Myocyte (in vitro differentiated cells): ENCODE measurements around the gene PLCB1. TPM values are rescaled to one million over a fixed set of nuclear protein-coding genes. Genes with fewer than 3 reads are reported as not detected.
"Not testable (repeated sequence)": the region's sequence is repeated elsewhere in the genome, so short reads cannot be mapped to it uniquely, and the experiment has no call there.

Source experiments
- DNase-seq: peaks from one replicate; pipeline ENCODE4 v3.0.0-alpha.2; 2012; ENCODE audit warnings: low read depth
- total RNA-seq: library from RNA; depleted of rRNA; stranded (reverse); fragments of >200 nt; gene quantifications from 2 replicates; pipeline ENCODE4 v1.2.3, GENCODE V29; 2014

Gene PLCB1
- total RNA-seq, 1 donor from 2014 or later: 0.29 TPM

GRCh38 chr20:8805737-8806442, 673.8 kb downstream of the PLCB1 start:
- no peak for DNase-seq

DNA sequence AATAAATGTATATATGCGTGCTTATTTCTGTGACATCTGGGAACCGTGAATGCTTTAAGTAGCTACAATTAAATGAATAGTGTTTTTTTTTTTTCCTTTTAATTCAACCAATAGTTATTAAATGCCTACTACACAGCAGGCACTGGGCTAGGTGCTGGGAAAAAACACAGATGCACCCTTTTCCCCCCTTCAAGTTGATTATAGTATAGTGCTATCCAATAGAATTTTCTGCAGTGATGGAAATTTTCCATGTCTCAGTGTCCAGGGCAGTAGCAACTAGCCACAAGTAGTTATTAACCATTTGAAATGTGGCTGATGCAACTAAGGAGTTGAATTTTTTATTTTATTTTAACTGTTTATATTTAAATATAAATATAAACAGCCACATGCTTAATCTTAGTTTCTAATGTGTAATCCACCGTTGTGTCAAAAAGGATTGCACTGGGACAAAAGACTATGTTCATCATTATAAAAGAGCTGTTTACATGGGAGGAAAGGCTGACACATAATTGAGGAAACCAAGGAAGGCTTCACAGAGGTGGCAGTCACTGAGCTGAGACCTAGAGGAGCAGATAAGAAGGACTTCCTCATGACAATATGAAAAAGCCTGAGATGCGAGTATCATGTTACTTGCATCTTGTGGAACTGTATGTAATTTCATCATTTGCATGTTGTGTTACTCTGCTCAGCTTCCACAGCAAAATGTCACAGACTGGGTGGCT, 675.6 kb downstream of the PLCB1 start:
- DNase-seq: no peak

DNA sequence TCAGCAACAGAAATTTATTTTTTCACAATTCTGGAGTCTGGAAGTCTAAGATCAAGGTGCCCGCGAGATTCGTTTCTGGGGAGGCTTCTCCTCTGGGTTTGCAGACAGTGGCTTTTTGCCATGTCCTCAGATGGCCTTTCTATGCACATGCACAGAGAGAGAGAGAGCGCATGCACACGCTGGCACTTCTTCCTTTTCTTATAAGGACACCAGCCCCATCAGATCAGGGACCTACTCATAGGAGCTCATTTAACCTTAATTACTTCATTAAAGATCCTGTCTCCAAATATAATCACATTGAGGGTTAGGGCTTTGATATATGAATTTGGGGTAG, 676.1 kb downstream of the PLCB1 start:
- no peak for DNase-seq

DNA sequence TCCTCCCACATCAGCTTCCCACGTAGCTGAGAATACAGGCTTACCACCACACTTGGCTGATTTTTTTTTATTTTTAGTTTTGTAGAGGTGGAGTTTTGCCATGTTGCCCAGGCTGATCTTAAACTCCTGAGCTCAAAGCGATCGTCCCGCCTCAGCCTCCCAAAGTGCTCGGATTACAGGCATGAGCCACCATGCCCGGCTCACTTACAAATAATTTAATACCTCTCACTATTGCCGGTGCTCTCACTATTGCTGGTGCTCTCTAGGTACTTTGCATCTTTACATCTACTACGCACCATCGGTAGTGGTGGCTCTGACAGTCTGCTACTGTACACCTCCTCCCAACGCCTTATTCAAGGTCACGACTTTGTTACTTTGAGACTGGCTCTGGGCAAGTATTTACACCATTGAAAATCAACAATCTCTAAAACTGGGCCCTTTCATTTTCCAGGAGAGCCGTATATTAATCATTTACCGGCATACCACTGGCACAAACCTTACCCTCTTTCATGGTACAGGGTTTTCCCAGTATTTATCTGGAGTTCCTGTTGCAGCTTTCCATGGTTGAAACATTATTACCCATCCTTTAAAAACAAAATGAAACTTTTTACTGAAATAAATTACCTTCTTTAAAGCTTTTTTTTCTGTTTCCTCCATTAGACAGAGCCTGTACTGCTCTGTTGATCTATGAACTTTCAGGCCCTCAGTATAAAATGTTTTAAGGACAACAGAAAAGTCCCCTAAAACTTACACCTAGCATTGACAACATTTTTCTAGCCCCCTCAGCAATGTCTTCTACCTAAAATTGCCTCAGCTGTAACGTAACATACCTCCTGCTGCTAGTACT, 677.3 kb downstream of the PLCB1 start:
- no peak for DNase-seq

GRCh38 chr20:8811801-8812594, 679.9 kb downstream of the PLCB1 start:
- no peak for DNase-seq

DNA sequence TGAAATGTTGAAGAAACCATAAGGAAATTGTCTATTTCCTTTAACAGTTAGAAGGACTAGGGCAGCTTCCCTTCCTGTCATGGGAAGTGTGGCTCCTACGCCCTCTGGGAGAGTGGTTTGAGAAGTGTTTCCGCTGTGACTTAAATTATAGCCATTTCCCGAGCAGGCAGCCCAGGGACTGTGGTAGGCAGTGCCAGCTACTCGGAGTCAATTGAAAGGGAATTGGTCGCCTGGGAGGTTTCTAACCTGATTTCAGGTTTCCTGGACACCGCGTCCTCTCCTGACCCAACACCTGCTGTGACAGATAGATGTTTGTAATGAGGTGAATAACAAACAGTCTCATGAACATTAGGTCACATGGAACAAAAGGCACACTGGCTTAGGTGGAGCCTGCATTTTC, 680.8 kb downstream of the PLCB1 start:
- no peak for DNase-seq

DNA sequence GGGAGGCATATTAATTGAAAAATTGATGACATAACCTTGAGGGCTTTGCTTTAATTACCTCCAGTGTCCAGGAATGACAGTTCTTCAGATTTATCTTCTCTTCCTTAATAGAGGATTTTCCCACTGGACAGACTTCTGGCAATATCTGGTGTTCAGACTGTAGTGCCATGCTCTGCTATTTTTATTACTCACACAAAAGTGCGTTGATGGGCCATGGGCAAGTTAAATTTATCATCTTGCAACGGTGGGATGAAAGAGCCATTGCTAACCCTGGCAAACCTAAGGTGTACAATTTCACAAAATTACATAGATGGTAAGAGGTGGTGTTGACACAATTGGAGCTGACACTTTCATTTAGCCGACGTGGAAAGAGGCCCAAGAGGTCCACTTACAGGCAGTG, 683.1 kb downstream of the PLCB1 start:
- no peak for DNase-seq

DNA sequence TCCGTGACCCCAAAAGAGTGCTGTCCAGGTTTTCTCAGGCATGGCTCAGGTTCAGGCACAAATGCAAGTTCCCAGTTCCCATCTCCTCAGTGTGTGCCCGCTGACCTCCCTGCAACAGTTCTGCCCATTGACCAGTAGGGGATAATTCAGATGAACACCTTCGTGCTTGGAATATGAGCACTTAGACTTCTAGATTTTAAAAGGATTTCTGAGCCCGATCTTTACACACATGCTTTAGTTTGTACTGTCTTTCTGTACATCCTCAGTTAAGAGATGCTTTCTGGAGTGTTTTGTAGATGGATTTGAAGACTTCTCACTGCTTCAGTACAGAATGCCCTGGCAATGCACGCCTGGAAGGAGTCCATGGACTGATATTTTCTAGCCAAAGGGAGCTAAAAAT, 697.2 kb downstream of the PLCB1 start:
- no peak for DNase-seq

GRCh38 chr20:8834294-8834693, 702.2 kb downstream of the PLCB1 start:
- not testable (repeated sequence) for DNase-seq

DNA sequence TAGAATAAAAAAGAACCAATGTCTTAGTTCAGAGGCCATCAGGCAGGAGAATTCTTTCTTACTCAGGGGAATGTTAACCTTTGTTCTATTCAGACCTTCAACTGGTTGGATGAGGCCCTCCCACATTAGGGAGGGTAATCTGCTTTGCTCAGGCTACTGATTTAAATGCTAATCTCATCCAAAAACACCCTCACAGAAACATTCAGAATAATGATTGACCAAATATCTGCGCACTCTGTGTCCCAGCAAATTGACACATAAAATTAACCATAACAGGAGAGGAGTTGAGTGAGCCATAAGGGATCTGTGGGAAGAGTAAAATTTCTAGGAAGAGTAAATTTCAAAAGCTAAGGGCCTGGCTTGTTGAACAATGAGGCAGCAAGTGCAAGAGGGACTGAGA, 702.8 kb downstream of the PLCB1 start:
- DNase-seq: no peak

GRCh38 chr20:8837396-8837795, 705.3 kb downstream of the PLCB1 start:
- DNase-seq: peak; percentile 15

DNA sequence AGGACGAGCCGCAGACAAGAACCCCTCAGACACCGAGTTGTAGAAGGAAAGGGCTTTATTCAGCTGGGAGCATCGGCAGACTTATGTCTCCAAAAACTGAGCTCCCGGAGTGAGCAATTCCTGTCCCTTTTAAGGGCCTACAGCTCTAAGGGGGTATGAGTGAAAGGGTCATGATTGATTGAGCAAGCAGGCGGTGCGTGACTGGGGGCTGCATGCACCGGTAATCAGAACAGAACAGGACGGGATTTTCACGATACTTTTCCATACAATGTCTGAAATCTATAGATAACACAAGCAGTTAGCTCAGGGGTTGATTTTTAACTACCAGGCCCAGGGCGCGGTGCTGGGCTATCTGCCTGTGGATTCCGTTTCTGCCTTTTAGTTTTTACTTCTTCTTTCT, 710.5 kb downstream of the PLCB1 start:
- no peak for DNase-seq

- no peak for DNase-seq
Measured at GRCh38 chr20:8844179-8844578, 712.1 kb downstream of the PLCB1 start.

DNA sequence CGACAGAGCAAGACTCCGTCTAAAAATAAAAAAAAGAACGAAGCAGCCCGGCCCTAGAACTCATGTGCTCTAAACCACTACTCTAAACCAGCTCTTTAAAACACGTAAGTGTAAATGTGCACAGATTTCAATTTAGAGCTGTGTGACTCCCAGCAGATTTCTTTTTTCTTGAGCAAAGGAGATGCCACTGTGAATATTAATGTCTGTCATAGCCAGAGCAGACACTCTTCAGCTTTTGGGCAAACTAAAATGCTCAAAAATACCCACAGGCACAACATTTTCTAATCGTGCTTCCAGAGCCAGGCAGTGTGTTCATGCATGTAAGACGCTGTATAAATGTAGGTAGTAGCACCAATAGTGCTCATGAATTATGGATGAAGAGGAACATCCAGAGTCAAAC, 717.9 kb downstream of the PLCB1 start:
- DNase-seq: no peak

DNA sequence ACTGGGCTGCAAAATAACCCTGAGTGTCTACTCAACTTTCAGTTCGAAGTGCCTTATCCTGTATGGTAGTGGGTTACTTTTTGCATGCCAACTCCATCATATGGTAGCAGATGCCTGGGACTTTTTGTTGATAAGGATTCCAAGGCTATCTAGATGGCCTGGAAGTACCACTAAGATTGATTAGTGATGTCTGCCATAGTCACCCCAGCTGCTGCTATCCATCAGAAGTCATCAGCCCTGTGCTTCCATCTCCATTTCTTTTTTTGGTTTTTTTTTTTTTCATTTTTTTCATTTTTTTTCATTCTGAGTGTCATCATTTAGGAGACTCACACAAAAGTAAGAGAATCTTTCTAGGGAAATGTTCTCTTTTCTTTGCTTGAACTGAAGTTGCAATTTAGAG, 719.4 kb downstream of the PLCB1 start:
- DNase-seq: peak; percentile 76

GRCh38 chr20:8851919-8852318, 719.9 kb downstream of the PLCB1 start:
- DNase-seq: not testable (repeated sequence)

DNA sequence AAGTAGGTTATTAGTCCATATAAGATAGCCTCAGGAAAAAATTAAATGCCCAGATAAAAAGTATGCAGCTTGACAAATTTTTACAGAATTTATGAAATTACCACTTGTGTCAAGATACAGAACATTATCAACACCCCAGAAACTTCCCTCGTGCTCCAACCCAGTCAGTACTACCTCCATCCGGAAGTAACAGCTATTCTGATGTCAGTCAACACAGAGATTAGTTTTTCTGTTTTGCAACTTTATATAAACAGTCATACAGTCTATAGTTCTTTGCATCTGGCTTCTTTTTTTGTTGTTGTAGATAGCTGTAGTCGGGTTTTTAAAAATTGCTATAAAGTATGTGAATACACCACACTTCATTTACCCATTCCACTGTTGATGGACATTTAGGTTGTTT, 721.1 kb downstream of the PLCB1 start:
- DNase-seq: not testable (repeated sequence)

DNA sequence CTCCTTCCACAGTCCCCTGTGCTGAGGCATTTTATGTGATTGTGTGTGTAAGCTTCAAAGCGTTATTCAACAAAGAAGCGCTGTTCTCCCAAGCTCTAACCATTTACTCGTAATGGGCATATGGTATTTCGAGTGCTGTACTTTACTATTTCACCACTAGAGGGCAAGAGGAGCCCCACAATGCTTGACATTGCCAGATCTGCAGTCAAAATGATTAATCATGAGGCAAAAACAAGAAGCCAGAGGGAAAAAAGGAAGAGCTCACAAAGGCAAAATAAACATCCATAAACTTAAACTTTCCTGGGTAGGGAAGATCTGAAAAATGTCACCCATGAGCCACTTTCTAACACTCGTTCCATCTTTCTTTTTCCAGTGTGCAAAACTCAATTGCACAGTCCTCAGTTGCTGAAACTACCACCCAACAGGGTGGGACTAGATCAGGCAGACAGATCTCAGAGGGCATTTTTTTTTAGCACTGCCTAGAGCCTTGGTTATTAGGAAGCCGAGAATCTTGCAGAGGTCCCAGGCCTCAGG, 721.8 kb downstream of the PLCB1 start:
- peak; percentile 83 for DNase-seq

- peak; percentile 42 for DNase-seq
Measured at GRCh38 chr20:8854571-8854970, 722.5 kb downstream of the PLCB1 start.

GRCh38 chr20:8855315-8855714, 723.2 kb downstream of the PLCB1 start:
- peak; percentile 9 for DNase-seq

- no peak for DNase-seq
Measured at GRCh38 chr20:8856668-8857067, 724.6 kb downstream of the PLCB1 start.
